ENCODE results near the gene PLXNB2.

PLXNB2 gene

GRCh38 chr22:50262973-50263617 lies 44.4 kb downstream of the PLXNB2 start:
- no peak for FAIRE-seq

- no peak for FAIRE-seq
Measured at GRCh38 chr22:50262460-50262911, 45.0 kb downstream of the PLXNB2 start.

GRCh38 chr22:50261615-50262459 lies 45.6 kb downstream of the PLXNB2 start, which contains the start of gene MAPK12:
Gene MAPK12, minus strand, starts transcription at chr22:50261683. Its CDS starts 174 bp downstream, at chr22:50261509.
- FAIRE-seq: no peak

GRCh38 chr22:50260801-50261614 lies 46.4 kb downstream of the PLXNB2 start:
- no peak for FAIRE-seq

GRCh38 chr22:50260434-50260800 lies 47.0 kb downstream of the PLXNB2 start:
- FAIRE-seq: no peak

GRCh38 chr22:50259302-50259701 lies 48.1 kb downstream of the PLXNB2 start:
- no peak for FAIRE-seq

GRCh38 chr22:50258361-50259292 lies 48.8 kb downstream of the PLXNB2 start:
- no peak for FAIRE-seq

GRCh38 chr22:50257451-50258360 lies 49.7 kb downstream of the PLXNB2 start:
- FAIRE-seq: no peak

- FAIRE-seq: no peak
Measured at GRCh38 chr22:50257041-50257440, 50.4 kb downstream of the PLXNB2 start.

GRCh38 chr22:50256258-50256862 lies 51.1 kb downstream of the PLXNB2 start:
- FAIRE-seq: no peak

- FAIRE-seq: no peak
Measured at GRCh38 chr22:50255607-50256006, 51.8 kb downstream of the PLXNB2 start.

GRCh38 chr22:50255099-50255498 lies 52.3 kb downstream of the PLXNB2 start:
- FAIRE-seq: no peak

- no peak for FAIRE-seq
Measured at GRCh38 chr22:50253941-50254340, 53.5 kb downstream of the PLXNB2 start.

- no peak for FAIRE-seq
Measured at GRCh38 chr22:50253046-50253915, 54.2 kb downstream of the PLXNB2 start.

- no peak for FAIRE-seq
Measured at GRCh38 chr22:50252082-50253045, 55.1 kb downstream of the PLXNB2 start.

GRCh38 chr22:50251477-50252081 lies 55.9 kb downstream of the PLXNB2 start:
- no peak for FAIRE-seq

All from endometrium (tissue), 2 donors.